ENCODE results near the gene NT5C1A.

NT5C1A gene

DNA sequence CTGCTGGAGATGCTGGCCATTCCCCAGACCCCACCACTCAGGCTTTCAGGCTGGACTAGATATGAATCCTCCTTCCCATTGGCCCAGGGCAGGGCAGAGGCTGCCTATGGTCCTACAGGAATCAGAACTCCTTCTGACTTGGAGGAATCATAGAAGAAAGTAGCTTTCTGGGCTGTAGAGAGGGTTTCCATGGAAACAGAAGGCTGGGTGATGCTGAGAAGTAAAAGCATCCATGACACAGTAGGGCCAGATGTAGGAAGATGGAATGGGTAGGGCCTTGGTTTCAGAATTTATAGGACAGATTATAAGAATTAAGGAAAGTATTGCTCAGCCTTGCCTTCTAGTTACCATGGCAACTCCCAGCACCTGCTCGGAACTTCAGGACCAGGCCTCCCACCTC, 9.0 kb downstream of the NT5C1A start:
- no peak overlapping the region for H3K4me3 ChIP-seq (ENCODE audit: low read depth, low read length)
- no peaks in the 10 kb centered on the region for H3K9me3 ChIP-seq (ENCODE audit: control insufficient read depth, insufficient read depth, low read length)
- H3K27me3 ChIP-seq (ENCODE audit: control insufficient read depth, insufficient read depth, low read length): peaks cover 94% of the 10 kb centered on the region
- H3K4me1 ChIP-seq (ENCODE audit: control insufficient read depth, insufficient read depth, low read length): no peaks in the 10 kb centered on the region
- no peaks in the 10 kb centered on the region for H3K36me3 ChIP-seq (ENCODE audit: control insufficient read depth, insufficient read depth, low read length)
- no peak overlapping the region for H3K27ac ChIP-seq (ENCODE audit: low read depth, low read length)
- no peak overlapping the region for H3K9ac ChIP-seq (ENCODE audit: low read depth, low read length)

DNA sequence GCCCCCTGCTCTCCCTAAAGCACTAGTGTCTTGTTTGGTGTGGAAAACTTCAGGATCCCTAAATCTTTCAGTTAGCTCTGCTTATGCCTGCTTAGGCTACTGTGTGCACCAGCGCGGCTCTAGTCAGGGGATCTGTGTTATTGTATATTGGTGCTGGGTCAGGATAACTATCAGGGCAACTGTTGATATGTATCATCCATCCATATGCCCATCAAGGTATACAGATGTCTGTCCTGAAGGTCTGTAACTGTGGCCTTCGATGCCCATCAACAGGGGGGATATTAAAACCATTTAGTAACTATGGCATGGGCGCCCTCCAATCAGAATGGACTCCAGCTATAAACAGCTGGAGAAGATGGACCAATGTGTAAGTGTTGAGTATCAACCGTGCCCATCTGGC, 12.4 kb downstream of the NT5C1A start:
- no peak overlapping the region for H3K9ac ChIP-seq (ENCODE audit: low read depth, low read length)

DNA sequence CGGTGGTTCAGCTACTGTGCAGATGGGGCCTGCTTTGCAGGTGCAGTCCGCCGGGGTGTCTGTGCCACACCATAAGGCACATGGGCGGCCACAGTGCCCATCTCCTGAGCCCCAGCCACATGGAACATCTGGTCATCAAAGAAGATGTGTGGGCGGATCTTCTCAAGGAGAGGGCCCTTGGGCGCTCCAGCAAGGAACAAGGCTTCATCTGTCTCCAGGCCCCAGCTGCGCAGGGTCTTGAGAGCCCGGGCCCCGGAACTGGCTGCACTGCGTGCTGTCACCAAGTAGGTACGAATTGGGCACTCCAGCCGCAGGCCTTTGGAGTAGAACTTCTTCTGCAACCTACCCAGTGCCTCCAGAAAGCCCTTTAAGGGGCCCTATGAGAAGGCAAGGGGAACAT, 12.8 kb downstream of the NT5C1A start:
- H3K4me3 ChIP-seq (ENCODE audit: low read depth, low read length): no peak overlapping the region
- no peak overlapping the region for H3K9ac ChIP-seq (ENCODE audit: low read depth, low read length)
- no peaks in the 10 kb centered on the region for H3K9me3 ChIP-seq (ENCODE audit: control insufficient read depth, insufficient read depth, low read length)
- peaks cover 89% of the 10 kb centered on the region for H3K27me3 ChIP-seq (ENCODE audit: control insufficient read depth, insufficient read depth, low read length)
- no peak overlapping the region for H3K27ac ChIP-seq (ENCODE audit: low read depth, low read length)
- peaks cover 1% of the 10 kb centered on the region; the same call in 1 of the 2 replicates for H3K4me1 ChIP-seq (ENCODE audit: control insufficient read depth, insufficient read depth, low read length)
- no peaks in the 10 kb centered on the region for H3K36me3 ChIP-seq (ENCODE audit: control insufficient read depth, insufficient read depth, low read length)

More for the DNA sequence above, 12.4 kb downstream of the NT5C1A start:
- no peak overlapping the region for H3K27ac ChIP-seq (ENCODE audit: low read depth, low read length)
- H3K4me3 ChIP-seq (ENCODE audit: low read depth, low read length): no peak overlapping the region
- no peaks in the 10 kb centered on the region for H3K4me1 ChIP-seq (ENCODE audit: control insufficient read depth, insufficient read depth, low read length)
- peaks cover 87% of the 10 kb centered on the region for H3K27me3 ChIP-seq (ENCODE audit: control insufficient read depth, insufficient read depth, low read length)
- no peaks in the 10 kb centered on the region for H3K36me3 ChIP-seq (ENCODE audit: control insufficient read depth, insufficient read depth, low read length)
- no peaks in the 10 kb centered on the region for H3K9me3 ChIP-seq (ENCODE audit: control insufficient read depth, insufficient read depth, low read length)

DNA sequence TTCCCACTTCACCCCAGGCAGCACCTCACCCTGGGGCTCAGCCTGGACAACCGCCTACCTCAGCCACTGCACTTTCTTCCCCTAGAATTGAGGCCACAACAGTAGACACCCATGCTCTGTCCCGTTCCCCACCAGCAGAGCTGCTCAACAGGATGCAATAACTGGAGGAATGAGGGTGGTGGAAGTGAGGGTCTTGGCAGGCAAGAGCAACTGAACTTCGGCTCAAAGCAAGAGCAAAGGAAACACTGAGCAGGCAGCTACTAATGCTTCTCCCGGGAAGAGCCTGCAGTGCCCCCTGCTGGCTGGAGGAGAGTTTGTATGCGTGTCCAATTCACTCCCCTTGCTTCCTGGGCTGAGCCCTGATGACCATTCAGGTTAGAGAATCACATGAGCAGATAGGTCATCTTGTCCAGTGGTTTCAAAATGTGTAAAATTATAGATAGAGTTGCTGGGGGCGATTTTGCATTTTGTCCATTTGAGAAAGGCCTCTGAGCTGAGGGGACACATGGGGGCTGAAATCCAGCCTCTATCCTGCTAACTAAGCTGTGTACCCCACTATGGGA, 13.9 kb downstream of the NT5C1A start:
- peaks cover 6% of the 10 kb centered on the region; the same call in 1 of the 2 replicates for H3K4me1 ChIP-seq (ENCODE audit: control insufficient read depth, insufficient read depth, low read length)
- H3K36me3 ChIP-seq (ENCODE audit: control insufficient read depth, insufficient read depth, low read length): no peaks in the 10 kb centered on the region
- H3K9me3 ChIP-seq (ENCODE audit: control insufficient read depth, insufficient read depth, low read length): no peaks in the 10 kb centered on the region
- H3K4me3 ChIP-seq (ENCODE audit: low read depth, low read length): no peak overlapping the region
- no peak overlapping the region for H3K9ac ChIP-seq (ENCODE audit: low read depth, low read length)
- no peak overlapping the region for H3K27ac ChIP-seq (ENCODE audit: low read depth, low read length)
- H3K27me3 ChIP-seq (ENCODE audit: control insufficient read depth, insufficient read depth, low read length): peaks cover 83% of the 10 kb centered on the region

DNA sequence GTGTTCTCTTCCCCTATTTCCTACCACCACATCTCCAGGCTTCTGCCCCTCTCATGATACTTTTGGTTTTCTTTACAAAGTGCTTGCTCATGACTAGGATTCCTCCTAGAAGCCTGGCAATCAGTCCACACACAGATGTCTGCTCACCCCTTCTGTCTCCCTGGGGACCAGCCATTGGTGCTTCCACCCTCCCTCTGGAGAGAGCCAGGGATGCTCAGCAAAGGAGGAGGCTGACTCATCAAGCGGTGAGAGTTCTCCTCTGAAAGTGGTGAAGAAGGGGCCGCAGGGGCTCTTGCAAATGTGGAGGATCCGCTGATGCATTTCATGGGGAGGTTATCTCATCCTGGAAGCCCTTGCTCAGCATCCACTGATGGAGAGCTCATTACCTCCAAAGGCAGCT, 14.5 kb downstream of the NT5C1A start:
- H3K27me3 ChIP-seq (ENCODE audit: control insufficient read depth, insufficient read depth, low read length): peaks cover 77% of the 10 kb centered on the region
- no peaks in the 10 kb centered on the region for H3K9me3 ChIP-seq (ENCODE audit: control insufficient read depth, insufficient read depth, low read length)
- H3K36me3 ChIP-seq (ENCODE audit: control insufficient read depth, insufficient read depth, low read length): no peaks in the 10 kb centered on the region
- no peak overlapping the region for H3K9ac ChIP-seq (ENCODE audit: low read depth, low read length)
- peaks cover 6% of the 10 kb centered on the region; the same call in 1 of the 2 replicates for H3K4me1 ChIP-seq (ENCODE audit: control insufficient read depth, insufficient read depth, low read length)
- H3K4me3 ChIP-seq (ENCODE audit: low read depth, low read length): no peak overlapping the region
- no peak overlapping the region for H3K27ac ChIP-seq (ENCODE audit: low read depth, low read length)

DNA sequence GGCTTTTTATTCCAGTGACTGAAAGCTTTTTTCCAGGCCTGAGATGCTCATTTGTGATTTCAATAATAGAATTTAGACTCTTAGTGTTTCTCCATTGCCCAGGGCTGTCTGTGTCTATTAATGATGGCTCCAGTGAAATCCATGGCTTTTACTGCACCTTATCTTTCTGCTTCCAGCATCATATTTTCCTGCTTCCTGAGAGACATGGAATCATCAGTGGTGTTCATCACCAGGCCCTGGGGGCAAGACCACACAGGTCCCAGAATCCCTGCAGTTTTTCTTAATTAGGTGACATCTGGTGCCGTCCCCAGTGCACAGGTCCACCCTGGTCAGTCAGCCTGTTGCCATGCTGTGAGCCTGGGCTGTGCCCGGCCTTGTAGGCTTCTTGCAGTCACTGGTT, 15.5 kb downstream of the NT5C1A start:
- Histone ChIP-seq H3K9me3 (ENCODE audit: control insufficient read depth, insufficient read depth, low read length) (no peaks in the 10 kb centered on the region), H3K27ac (ENCODE audit: low read depth, low read length) (no peak overlapping the region), H3K27me3 (ENCODE audit: control insufficient read depth, insufficient read depth, low read length) (peaks cover 67% of the 10 kb centered on the region), H3K4me3 (ENCODE audit: low read depth, low read length) (no peak overlapping the region), H3K4me1 (ENCODE audit: control insufficient read depth, insufficient read depth, low read length) (peaks cover 6% of the 10 kb centered on the region; the same call in 1 of the 2 replicates), H3K9ac (ENCODE audit: low read depth, low read length) (no peak overlapping the region), H3K36me3 (ENCODE audit: control insufficient read depth, insufficient read depth, low read length) (no peaks in the 10 kb centered on the region)

DNA sequence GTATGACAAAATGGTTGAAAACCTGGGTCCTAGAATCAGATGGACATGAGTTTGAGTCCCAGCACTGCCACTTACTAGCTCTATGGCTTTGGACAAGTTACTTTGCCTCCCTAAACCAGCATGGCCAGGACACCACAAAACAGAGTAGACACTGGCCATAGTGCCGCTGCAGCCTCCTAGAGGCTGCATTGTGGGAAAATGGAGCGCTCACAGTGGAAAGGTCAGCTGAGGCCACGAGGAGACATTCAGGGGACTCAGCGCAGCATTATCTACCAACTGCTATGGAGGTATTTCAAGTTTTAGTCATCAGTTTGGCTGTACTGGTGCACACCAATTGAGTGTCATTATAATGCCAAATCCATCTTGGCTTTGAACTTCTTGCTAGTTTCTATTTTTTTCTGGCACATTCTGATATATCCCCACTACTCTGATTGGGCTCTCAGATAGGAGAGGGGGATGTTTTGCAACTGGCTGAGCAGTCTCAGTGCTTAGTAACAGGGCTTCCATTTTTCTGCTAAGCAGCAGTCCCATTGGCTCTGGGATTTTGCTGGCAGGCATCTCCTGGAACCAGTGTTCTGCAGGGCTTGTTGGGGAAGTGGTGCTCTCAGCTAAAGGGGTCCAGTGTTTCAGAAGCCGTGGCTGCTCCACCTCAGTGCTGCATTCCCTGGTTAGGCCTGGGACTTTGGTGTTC, 16.2 kb downstream of the NT5C1A start:
- Histone ChIP-seq H3K4me1 (ENCODE audit: control insufficient read depth, insufficient read depth, low read length) (peaks cover 6% of the 10 kb centered on the region; the same call in 1 of the 2 replicates), H3K27me3 (ENCODE audit: control insufficient read depth, insufficient read depth, low read length) (peaks cover 63% of the 10 kb centered on the region), H3K9ac (ENCODE audit: low read depth, low read length) (no peak overlapping the region), H3K27ac (ENCODE audit: low read depth, low read length) (no peak overlapping the region), H3K36me3 (ENCODE audit: control insufficient read depth, insufficient read depth, low read length) (no peaks in the 10 kb centered on the region), H3K9me3 (ENCODE audit: control insufficient read depth, insufficient read depth, low read length) (no peaks in the 10 kb centered on the region), H3K4me3 (ENCODE audit: low read depth, low read length) (no peak overlapping the region)

DNA sequence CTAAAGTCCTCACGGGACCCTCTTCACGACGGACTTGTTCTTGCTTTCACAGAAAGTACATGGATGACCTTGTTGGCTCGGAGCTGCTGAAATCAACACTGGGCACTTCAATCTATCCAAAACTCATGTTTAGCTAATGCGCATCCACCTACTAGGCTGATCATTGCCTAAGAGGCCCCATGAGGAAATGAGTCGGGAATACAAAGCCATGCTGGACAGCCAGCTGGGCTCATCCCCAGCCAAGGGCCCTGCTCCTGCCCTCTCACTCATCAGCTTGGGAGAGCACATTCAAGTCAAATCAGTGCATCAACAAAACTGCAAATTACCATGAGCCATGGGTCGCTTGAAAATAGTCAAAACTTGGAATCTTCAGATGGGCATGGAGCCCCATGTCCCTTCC, 17.6 kb downstream of the NT5C1A start:
- H3K9me3 ChIP-seq (ENCODE audit: control insufficient read depth, insufficient read depth, low read length): no peaks in the 10 kb centered on the region
- H3K4me3 ChIP-seq (ENCODE audit: low read depth, low read length): no peak overlapping the region
- no peak overlapping the region for H3K27ac ChIP-seq (ENCODE audit: low read depth, low read length)
- H3K4me1 ChIP-seq (ENCODE audit: control insufficient read depth, insufficient read depth, low read length): peaks cover 6% of the 10 kb centered on the region; the same call in 1 of the 2 replicates
- H3K27me3 ChIP-seq (ENCODE audit: control insufficient read depth, insufficient read depth, low read length): peaks cover 57% of the 10 kb centered on the region
- no peaks in the 10 kb centered on the region for H3K36me3 ChIP-seq (ENCODE audit: control insufficient read depth, insufficient read depth, low read length)
- H3K9ac ChIP-seq (ENCODE audit: low read depth, low read length): no peak overlapping the region

DNA sequence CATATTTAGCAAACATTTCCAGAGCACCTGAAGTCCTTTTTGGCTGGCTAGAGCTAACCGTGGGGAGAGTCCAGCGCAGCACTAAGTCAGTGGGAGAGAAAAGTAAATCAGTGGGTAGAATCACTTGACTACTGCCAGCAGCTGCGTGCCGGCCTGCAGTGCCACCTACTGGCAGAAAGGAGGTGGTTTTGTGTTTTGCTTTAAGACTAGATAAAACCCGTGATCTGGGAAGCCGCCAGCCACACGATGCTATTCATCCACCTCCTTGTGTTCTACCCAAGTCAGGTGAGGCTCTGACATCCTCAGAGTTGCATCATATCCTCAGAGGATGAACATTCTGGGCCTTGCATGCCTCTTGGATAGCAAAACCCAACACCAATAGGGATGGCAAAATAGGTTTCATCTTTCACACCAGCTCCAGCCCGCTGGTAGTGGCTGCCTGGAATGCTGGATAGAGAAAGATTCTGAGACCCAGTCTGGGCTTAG, 18.3 kb downstream of the NT5C1A start:
- Histone ChIP-seq H3K9ac (ENCODE audit: low read depth, low read length) (no peak overlapping the region), H3K4me1 (ENCODE audit: control insufficient read depth, insufficient read depth, low read length) (peaks cover 6% of the 10 kb centered on the region; the same call in 1 of the 2 replicates), H3K36me3 (ENCODE audit: control insufficient read depth, insufficient read depth, low read length) (no peaks in the 10 kb centered on the region), H3K27ac (ENCODE audit: low read depth, low read length) (no peak overlapping the region), H3K9me3 (ENCODE audit: control insufficient read depth, insufficient read depth, low read length) (no peaks in the 10 kb centered on the region), H3K27me3 (ENCODE audit: control insufficient read depth, insufficient read depth, low read length) (peaks cover 50% of the 10 kb centered on the region), H3K4me3 (ENCODE audit: low read depth, low read length) (no peak overlapping the region)

DNA sequence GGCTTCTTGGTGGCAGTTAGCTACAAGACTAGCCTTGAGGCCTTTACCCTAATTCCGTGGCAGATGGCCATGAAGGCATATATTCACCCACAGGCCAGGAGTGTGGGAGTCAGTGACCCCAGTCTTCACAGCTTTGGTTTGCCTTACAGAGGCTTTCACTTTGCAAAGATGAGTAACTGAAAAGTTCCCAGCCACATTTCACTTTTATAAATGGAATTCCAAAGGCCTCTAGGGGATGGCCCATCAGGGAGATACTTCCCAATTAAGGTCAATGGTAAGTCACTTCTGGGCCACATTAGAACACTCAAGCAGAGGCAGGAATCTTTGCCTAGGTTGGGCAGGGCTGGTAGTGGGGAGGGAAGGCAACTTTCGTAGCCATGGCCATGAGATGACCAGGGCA, 19.4 kb downstream of the NT5C1A start:
- Histone ChIP-seq H3K4me3 (ENCODE audit: low read depth, low read length) (no peak overlapping the region), H3K27me3 (ENCODE audit: control insufficient read depth, insufficient read depth, low read length) (peaks cover 46% of the 10 kb centered on the region), H3K9ac (ENCODE audit: low read depth, low read length) (no peak overlapping the region), H3K4me1 (ENCODE audit: control insufficient read depth, insufficient read depth, low read length) (peaks cover 6% of the 10 kb centered on the region; the same call in 1 of the 2 replicates), H3K9me3 (ENCODE audit: control insufficient read depth, insufficient read depth, low read length) (no peaks in the 10 kb centered on the region), H3K36me3 (ENCODE audit: control insufficient read depth, insufficient read depth, low read length) (no peaks in the 10 kb centered on the region), H3K27ac (ENCODE audit: low read depth, low read length) (no peak overlapping the region)

DNA sequence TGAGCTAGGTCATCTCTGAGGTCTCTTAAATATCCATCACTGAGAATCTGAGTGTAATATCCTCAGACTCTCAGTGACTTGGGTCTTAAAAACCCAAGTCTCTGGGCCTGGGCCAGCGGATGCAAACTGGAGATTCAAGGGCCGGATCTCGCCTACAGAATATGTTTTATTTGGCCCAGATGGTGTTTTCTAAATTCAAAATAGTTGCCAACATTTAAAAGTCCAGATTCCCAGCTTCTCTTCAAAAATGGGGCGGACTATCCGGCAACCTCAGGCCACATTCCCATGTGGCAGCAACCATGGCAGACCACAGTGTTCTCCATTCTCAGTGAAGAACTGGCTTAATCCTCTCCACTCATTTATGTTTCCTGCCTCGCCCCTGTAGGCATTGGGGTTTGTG, 19.8 kb downstream of the NT5C1A start:
- Histone ChIP-seq H3K9ac (ENCODE audit: low read depth, low read length) (no peak overlapping the region), H3K36me3 (ENCODE audit: control insufficient read depth, insufficient read depth, low read length) (no peaks in the 10 kb centered on the region), H3K27me3 (ENCODE audit: control insufficient read depth, insufficient read depth, low read length) (peaks cover 45% of the 10 kb centered on the region), H3K4me3 (ENCODE audit: low read depth, low read length) (no peak overlapping the region), H3K4me1 (ENCODE audit: control insufficient read depth, insufficient read depth, low read length) (peaks cover 6% of the 10 kb centered on the region; the same call in 1 of the 2 replicates), H3K27ac (ENCODE audit: low read depth, low read length) (no peak overlapping the region), H3K9me3 (ENCODE audit: control insufficient read depth, insufficient read depth, low read length) (no peaks in the 10 kb centered on the region)

Measured in HUES48 (cell line).